GM12872 (cell line): ENCODE data around the gene PTGDS.

Experiments
- CTCF ChIP-seq: IDR thresholded peaks from 3 replicates; pipeline ENCODE4 v1.5.1; 2011; ENCODE audit warnings: low read depth, mild to moderate bottlenecking, low read length, moderate library complexity; ENCODE audit not compliant: insufficient read depth

The PTGDS gene

GRCh38 chr9:136961279-136962065, 15.8 kb upstream of the PTGDS start:
- no peak for TF ChIP-seq CTCF

GRCh38 chr9:136962163-136962562, 15.1 kb upstream of the PTGDS start:
- TF ChIP-seq CTCF, result no peak

DNA sequence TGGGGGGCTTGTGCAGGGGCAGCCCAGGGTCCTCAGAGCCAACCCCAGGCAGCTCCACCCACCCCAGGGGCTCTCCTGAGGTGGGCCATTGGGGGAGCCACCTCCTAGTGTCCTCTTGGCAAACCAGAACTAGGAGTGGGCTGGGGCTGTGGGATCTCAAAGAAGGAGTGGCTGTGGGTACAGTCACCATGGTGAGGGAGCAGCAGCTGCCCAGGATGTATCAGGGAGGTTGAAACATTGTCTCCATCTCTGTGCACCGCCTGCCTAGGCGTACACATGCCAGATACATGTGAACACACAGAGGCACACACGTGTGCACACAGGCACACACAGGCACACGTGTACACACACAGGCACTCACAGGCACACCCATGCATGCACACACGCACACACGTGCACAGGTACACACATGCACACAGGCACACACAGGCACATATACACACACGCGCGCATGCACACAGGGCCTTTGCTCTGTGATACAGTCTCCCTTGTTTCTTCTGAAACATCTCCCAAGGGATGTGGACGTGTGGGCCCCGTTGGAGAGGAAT, 14.5 kb upstream of the PTGDS start:
- TF ChIP-seq CTCF, result no peak

GRCh38 chr9:136963341-136963740, 14.0 kb upstream of the PTGDS start:
- no peak for TF ChIP-seq CTCF

- TF ChIP-seq CTCF, result no peak
These were observed 13.6 kb upstream of the PTGDS start for GRCh38 chr9:136963751-136964150.

DNA sequence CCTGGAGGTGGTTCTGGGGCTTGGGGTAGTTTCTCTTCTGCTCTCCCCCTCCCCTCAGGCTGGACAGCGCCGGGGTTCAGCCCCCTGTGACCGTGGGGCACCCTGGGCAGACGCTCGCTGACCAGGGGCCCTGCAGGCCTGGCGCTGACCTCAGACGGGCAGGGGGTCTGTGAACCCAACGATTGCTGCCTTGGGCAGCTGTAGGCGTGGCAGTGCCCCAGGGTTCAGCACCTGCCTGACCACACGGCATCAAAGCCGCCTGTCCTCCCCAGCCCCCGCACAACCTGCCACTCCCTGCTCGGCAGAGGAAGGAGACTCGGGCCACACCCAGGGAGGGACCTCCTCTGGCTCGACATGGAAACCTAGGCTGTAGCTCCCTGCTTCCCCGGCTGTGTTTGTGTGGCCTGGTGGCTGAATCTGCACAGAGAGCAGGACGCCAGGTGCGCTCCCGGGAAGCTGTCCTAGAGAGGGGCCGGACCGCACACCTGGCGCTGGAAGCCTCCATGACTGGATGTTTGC, 13.1 kb upstream of the PTGDS start:
- TF ChIP-seq CTCF, result no peak

GRCh38 chr9:136964833-136965422, 12.4 kb upstream of the PTGDS start:
- no peak for TF ChIP-seq CTCF
